K562 (cell line): ENCODE measurements around the gene MYO5C. TPM values are rescaled to one million over a fixed set of nuclear protein-coding genes. Genes with fewer than 3 reads are reported as not detected.

Experiments
- ATAC-seq: fragments of 200-7000 bp; cut with Tn5 transposase; 3 replicates; pipeline ENCODE4 v1.9.1; 2020; ENCODE audit warnings: moderate library complexity
- BruUV-seq: library from RNA; stranded (reverse); fragments of 400-500 nt; replicated peaks from 2 replicates; lab custom pipeline; 2021; lab: Mats Ljungman, UMichigan
- CTCF ChIA-PET: fragments of 300-600 bp; formaldehyde crosslinking; extraction: SDS; loops from one replicate; lab custom pipeline; 2021; ENCODE audit warnings: low intra/inter-chr PET ratio; lab: Yijun Ruan, JAX
- POLR2A ChIA-PET: fragments of 300-600, 350-650 bp; sonication (Branson Sonifier 250); formaldehyde crosslinking; extraction: SDS; loops from one replicate; lab custom pipeline; 2021; ENCODE audit warnings: antibody characterized with exemption, inconsistent platforms; lab: Yijun Ruan, JAX
- DNase-seq, 4 experiments: peaks; one replicate each; pipeline versions ENCODE4 v3.0.0 to v3.0.0-alpha.2; 2011 to 2018; ENCODE audit warnings: low spot score in 3 of 4, mixed read lengths in 3 of 4; ENCODE audit errors: extremely low read depth in 1 of 4
- FAIRE-seq: peaks from 2 replicates; lab custom pipeline; 2011; peaks lifted over from hg19 to GRCh38; lab: Jason Lieb, UNC
- H2AFZ ChIP-seq: 2 replicates; pipeline ENCODE4 v1.6.0; 2011; ENCODE audit warnings: low read depth, low read length, control low read depth, inconsistent platforms
- H3K27ac ChIP-seq: fragments of 200-600 bp; 3 replicates; pipeline ENCODE4 v1.8.0; 2011; ENCODE audit warnings: low read depth, mild to moderate bottlenecking, control low read depth, inconsistent platforms, low read length, moderate library complexity, mixed read lengths; ENCODE audit errors: extremely low read depth
- H3K27me3 ChIP-seq, 2 experiments: fragments of 300-600 bp in 1 of 2; 2 replicates in 1 of 2; 3 replicates in 1 of 2; pipeline versions ENCODE4 v1.6.0 to v1.8.0; 2011; ENCODE audit warnings: inconsistent platforms in 2 of 2, low read length in 2 of 2, mild to moderate bottlenecking in 1 of 2, mixed read lengths in 1 of 2, moderate library complexity in 1 of 2; ENCODE audit not compliant: control insufficient read depth in 2 of 2, insufficient read depth in 2 of 2
- H3K36me3 ChIP-seq: fragments of 300-600 bp; 3 replicates; pipeline ENCODE4 v1.8.0; 2011; ENCODE audit warnings: mild to moderate bottlenecking, low read length, inconsistent platforms; ENCODE audit not compliant: control insufficient read depth, insufficient read depth
- H3K4me1 ChIP-seq, 2 experiments: fragments of 200-600 bp in 1 of 2; replicated peaks in 1 of 2; 2 replicates in 1 of 2; 3 replicates in 1 of 2; pipeline versions ENCODE4 v1.5.1 to v1.8.0; 2011; ENCODE audit warnings: inconsistent platforms in 2 of 2, low read length in 2 of 2, mild to moderate bottlenecking in 1 of 2, mixed read lengths in 1 of 2, moderate library complexity in 1 of 2; ENCODE audit not compliant: control insufficient read depth in 2 of 2, insufficient read depth in 2 of 2
- H3K4me2 ChIP-seq: 2 replicates; pipeline ENCODE4 v1.6.1; 2011; ENCODE audit warnings: low read length, control low read depth, inconsistent platforms, mixed read lengths; ENCODE audit not compliant: insufficient read depth
- H3K4me3 ChIP-seq: fragments of 200-600 bp; sonication (generic), shearing (Covaris generic); 2 replicates; pipeline ENCODE4 v1.5.1; 2016; ENCODE audit warnings: control low read depth, inconsistent platforms
- H3K79me2 ChIP-seq: fragments of 200-600 bp; 3 replicates; pipeline ENCODE4 v1.8.0; 2011; ENCODE audit warnings: low read length, inconsistent platforms; ENCODE audit not compliant: control insufficient read depth, insufficient read depth
- H3K9ac ChIP-seq, 2 experiments: 2 replicates each; pipeline versions ENCODE4 v1.6.0 to v1.6.1; 2011; ENCODE audit warnings: low read depth in 2 of 2, low read length in 2 of 2, control low read depth in 1 of 2, inconsistent platforms in 1 of 2, mild to moderate bottlenecking in 1 of 2, mixed read lengths in 1 of 2; ENCODE audit not compliant: insufficient read depth in 1 of 2
- H3K9me1 ChIP-seq: one replicate; pipeline ENCODE4 v1.6.0; 2011; ENCODE audit warnings: inconsistent platforms, mild to moderate bottlenecking, low read length, moderate library complexity; ENCODE audit not compliant: control insufficient read depth, insufficient read depth
- H3K9me3 ChIP-seq: replicated peaks from 2 replicates; pipeline ENCODE4 v1.5.1; 2011; ENCODE audit warnings: low read depth, low read length, inconsistent platforms; ENCODE audit not compliant: control insufficient read depth, insufficient read depth
- H4K20me1 ChIP-seq: replicated peaks from 2 replicates; pipeline ENCODE4 v1.6.1; 2011; ENCODE audit warnings: low read length, inconsistent platforms, mixed read lengths; ENCODE audit not compliant: control insufficient read depth, insufficient read depth
- ATF1 ChIP-seq, 2 experiments: fragments of 450-650 bp in 1 of 2; IDR thresholded peaks; 2 replicates each; pipeline ENCODE4 v1.6.1; 2016; ENCODE audit warnings: missing compliant biosample characterization in 1 of 2, missing genetic modification characterization in 1 of 2
- GABPB1 ChIP-seq: sonication (generic); formaldehyde crosslinking; IDR thresholded peaks from 2 replicates; pipeline ENCODE4 v1.8.0; 2022; ENCODE audit warnings: mild to moderate bottlenecking, missing genetic modification reagents
- NFIC ChIP-seq: fragments of 450-650 bp; IDR thresholded peaks from 2 replicates; pipeline ENCODE4 v1.6.1; 2017; ENCODE audit warnings: mild to moderate bottlenecking, inconsistent platforms
- NRF1 ChIP-seq, 2 experiments: fragments of 450-650 bp; IDR thresholded peaks in 1 of 2; conservative IDR thresholded peaks in 1 of 2; 2 replicates each; pipeline ENCODE4 v1.6.1; 2014; ENCODE audit warnings: mild to moderate bottlenecking in 2 of 2
- TRIM24 ChIP-seq, 2 experiments: fragments of 450-650 bp; IDR thresholded peaks; 2 replicates each; pipeline ENCODE4 v1.6.1; 2016
- ZEB2 ChIP-seq: fragments of 450-650 bp; IDR thresholded peaks from 2 replicates; pipeline ENCODE4 v1.6.1; 2016
- ZNF263 ChIP-seq: sonication (generic); formaldehyde crosslinking; IDR thresholded peaks from 2 replicates; pipeline ENCODE4 v1.8.0; 2022; ENCODE audit warnings: mild to moderate bottlenecking, missing genetic modification reagents, borderline replicate concordance
- ZSCAN32 ChIP-seq: fragments of 450-650 bp; formaldehyde crosslinking; IDR thresholded peaks from 2 replicates; pipeline ENCODE4 v1.4.0; 2020; ENCODE audit warnings: mild to moderate bottlenecking, moderate library complexity
- WGBS: fragments of 100-300 bp; shearing (Covaris generic); methylation state at CpG from one replicate; pipeline ENCODE4 v1.1.6; 2016; ENCODE audit warnings: low coverage, mixed read lengths; ENCODE audit not compliant: insufficient coverage; ENCODE audit errors: missing lambda C conversion rate; 5-methylcytosine and 5-hydroxymethylcytosine counted together
- in situ Hi-C: fragments of 300-500 bp; cut with MboI; formaldehyde crosslinking; loops from 4 replicates; pipeline ENCODE4 v1.15.0; 2018; ENCODE audit warnings: inconsistent platforms, mixed read lengths
- intact Hi-C: fragments of 100-400 bp; cut with micrococcal nuclease; formaldehyde crosslinking; loops from 2 replicates; pipeline ENCODE4 v1.14.2; 2022
- polyA plus RNA-seq, 8 experiments: library from polyadenylated mRNA; depleted of rRNA in 4 of 8; stranded (reverse) in 5 of 8; unstranded in 3 of 8; fragments of >200 nt; fragmentation: Nextera tagmentation in 2 of 8; fragmentation: Illumina TruSeq in 1 of 8; extraction: Ambion mirVana in 2 of 8; extraction: Trizol in 1 of 8; gene quantifications; 2 replicates each; pipeline versions ENCODE4 v1.2.1 to v1.2.3, GENCODE V29; 2011 to 2014; ENCODE audit warnings: inconsistent platforms in 1 of 8, missing spikeins in 1 of 8
- total RNA-seq, 7 experiments: library from RNA; depleted of rRNA in 6 of 7; stranded (reverse); fragments of >200 nt in 6 of 7; fragmentation: Illumina TruSeq in 2 of 7; extraction: Trizol in 2 of 7; gene quantifications; 2 replicates each; pipeline versions ENCODE4 v1.2.1 to v1.2.3, GENCODE V29; 2011 to 2021; ENCODE audit warnings: low replicate concordance in 1 of 7

The MYO5C gene
- total and polyA plus RNA-seq, 9 of the 15 experiments (the other 6 are each of a cell fraction or from before 2014, with no cell fraction given): 0.01 to 0.24 TPM; not detected in 7

GRCh38 chr15:52180196-52180835 lies 115.3 kb downstream of the MYO5C start:
- peaks cover 29 to 53% of the 10 kb centered on the region in 2 experiments; a peak in 4 of 5 replicates for H3K27me3 ChIP-seq
- peak in 2 of 4 experiments; percentile 17 to 18 for DNase-seq
- TF ChIP-seq ATF1 (CRISPR knock-in tag; IDR thresholded peaks at IDR 0.05): no peak
- peak; percentile 40; the same call in 1 of the 2 replicates for TF ChIP-seq ATF1 (tag; IDR thresholded peaks at IDR 0.05)
- TF ChIP-seq ZNF263: 0 out of 2 replicates have a peak, but pooled peaks have one; percentile 14
- TF ChIP-seq NFIC: no peak
- TF ChIP-seq NRF1 (conservative IDR thresholded peaks at IDR 0.05 in 1 of 2, IDR thresholded peaks at IDR 0.05 in 1 of 2): peak in 1 of 2 experiments; percentile 30; a peak in 1 of 4 replicates
- 0 out of 2 replicates have a peak, but pooled peaks have one; percentile 41 for TF ChIP-seq GABPB1 (CRISPR knock-in tag)
- TF ChIP-seq ZSCAN32 (CRISPR knock-in tag): no peak
- TF ChIP-seq ZEB2: no peak
- no peak for TF ChIP-seq TRIM24 (IDR thresholded peaks at IDR 0.05)
- no peak for FAIRE-seq
- WGBS: 27% methylated on average over 26 of the region's 31 CpGs
- ChIA-PET CTCF (no interaction called here), POLR2A (no interaction called here)
- H3K27ac ChIP-seq: no peak overlapping the region
- peak overlapping the region; percentile 56 for H3K4me3 ChIP-seq
- peak overlapping the region; percentile 84 for H3K4me2 ChIP-seq
- peaks cover 2 to 15% of the 10 kb centered on the region in 2 experiments; a peak in 3 of 5 replicates for H3K4me1 ChIP-seq
- H2AFZ ChIP-seq: peak overlapping the region; percentile 95
- no peaks in the 10 kb centered on the region for H3K79me2 ChIP-seq
- no peaks in the 10 kb centered on the region for H3K36me3 ChIP-seq
- peak; percentile 6; the same call in 1 of the 3 replicates for ATAC-seq
- in situ Hi-C loops (no loop called here), intact Hi-C loops (no loop called here)
- 0 out of 2 replicates have a peak, but pooled peaks cover 5% of the 10 kb centered on the region for H4K20me1 ChIP-seq
- peak overlapping the region in 1 of 2 experiments; percentile 89; a peak in 2 of 4 replicates for H3K9ac ChIP-seq
- H3K9me1 ChIP-seq: no peaks in the 10 kb centered on the region
- H3K9me3 ChIP-seq: no peaks in the 10 kb centered on the region
- BruUV-seq: no TSS peak
